ENCODE measurements around the gene ITPRIP.

GRCh38 chr10:104299031-104299904, 39.0 kb downstream of the ITPRIP start:
- TF ChIP-seq POLR2AphosphoS5 (IDR thresholded peaks at IDR 0.05; ENCODE audit: low read depth, low read length) (no peak), POLR2A (IDR thresholded peaks at IDR 0.05; ENCODE audit: low read depth, low read length) (no peak)
